ENCODE measurements around the gene STX8.

Gene STX8

GRCh38 chr17:9200699-9201359 is 374.8 kb downstream of the STX8 start:
- no peak for DNase-seq
